Astrocyte (in vitro differentiated cells and primary cell): ENCODE data around the gene EPS15. TPM values are rescaled to one million over a fixed set of nuclear protein-coding genes. Genes with fewer than 3 reads are reported as not detected.

ENCODE experiments used
- DNase-seq: peaks from one replicate; pipeline ENCODE4 v3.0.0-alpha.2; 2010; ENCODE audit warnings: low read depth
- FAIRE-seq: peaks from 2 replicates; lab custom pipeline; 2011; peaks lifted over from hg19 to GRCh38; lab: Jason Lieb, UNC
- H2AFZ ChIP-seq: 2 replicates; pipeline ENCODE4 v1.6.0; 2012; ENCODE audit warnings: low read depth, low read length, inconsistent platforms
- H3K27ac ChIP-seq: 2 replicates; pipeline ENCODE4 v1.5.1; 2011; ENCODE audit warnings: low read depth, low read length, inconsistent platforms
- H3K27me3 ChIP-seq: 2 replicates; pipeline ENCODE4 v1.6.0; 2011; ENCODE audit warnings: low read length, inconsistent platforms; ENCODE audit not compliant: insufficient read depth
- H3K36me3 ChIP-seq: 2 replicates; pipeline ENCODE4 v1.5.1; 2011; ENCODE audit warnings: low read length, inconsistent platforms; ENCODE audit not compliant: insufficient read depth
- H3K4me1 ChIP-seq: 2 replicates; pipeline ENCODE4 v1.5.1; 2011; ENCODE audit warnings: low read length, inconsistent platforms; ENCODE audit not compliant: insufficient read depth
- H3K4me2 ChIP-seq: 2 replicates; pipeline ENCODE4 v1.6.0; 2012; ENCODE audit warnings: low read length, inconsistent platforms
- H3K4me3 ChIP-seq: 2 replicates; pipeline ENCODE4 v1.5.1; 2011; ENCODE audit warnings: low read depth, mild to moderate bottlenecking, low read length, inconsistent platforms; ENCODE audit not compliant: insufficient read depth
- H3K79me2 ChIP-seq: 2 replicates; pipeline ENCODE4 v1.6.0; 2012; ENCODE audit warnings: mild to moderate bottlenecking, low read length, inconsistent platforms; ENCODE audit not compliant: insufficient read depth
- H3K9ac ChIP-seq: 2 replicates; pipeline ENCODE4 v1.6.0; 2012; ENCODE audit warnings: mild to moderate bottlenecking, low read length, inconsistent platforms
- H3K9me3 ChIP-seq: 2 replicates; pipeline ENCODE4 v1.5.1; 2012; ENCODE audit warnings: low read depth, mild to moderate bottlenecking, low read length, inconsistent platforms; ENCODE audit not compliant: insufficient read depth
- H4K20me1 ChIP-seq: 2 replicates; pipeline ENCODE4 v1.6.0; 2012; ENCODE audit warnings: low read length, inconsistent platforms; ENCODE audit not compliant: insufficient read depth
- H3K27ac Mint-ChIP-seq: one replicate; pipeline ENCODE4 v1.8.0; 2021; ENCODE audit warnings: mild to moderate bottlenecking, mixed read lengths; ENCODE audit not compliant: unreplicated experiment
- H3K27me3 Mint-ChIP-seq: one replicate; pipeline ENCODE4 v1.8.0; 2021; ENCODE audit warnings: low read depth, mixed read lengths; ENCODE audit not compliant: unreplicated experiment
- H3K36me3 Mint-ChIP-seq: one replicate; pipeline ENCODE4 v1.8.0; 2021; ENCODE audit warnings: low read depth, mixed read lengths; ENCODE audit not compliant: unreplicated experiment
- H3K4me1 Mint-ChIP-seq: one replicate; pipeline ENCODE4 v1.8.0; 2021; ENCODE audit warnings: low read depth, mixed read lengths; ENCODE audit not compliant: unreplicated experiment
- H3K4me3 Mint-ChIP-seq: one replicate; pipeline ENCODE4 v1.8.0; 2021; ENCODE audit warnings: mild to moderate bottlenecking, moderate library complexity, mixed read lengths; ENCODE audit not compliant: unreplicated experiment
- H3K9me3 Mint-ChIP-seq: one replicate; pipeline ENCODE4 v1.8.0; 2021; ENCODE audit warnings: mild to moderate bottlenecking, mixed read lengths; ENCODE audit not compliant: unreplicated experiment
- CTCF ChIP-seq: IDR thresholded peaks from 2 replicates; pipeline ENCODE4 v1.5.1; 2011; ENCODE audit warnings: low read depth, mild to moderate bottlenecking, inconsistent platforms, low read length, moderate library complexity; ENCODE audit not compliant: insufficient read depth
- EZH2 ChIP-seq: IDR thresholded peaks from 2 replicates; pipeline ENCODE4 v1.6.1; 2012; ENCODE audit warnings: mild to moderate bottlenecking, low read length, inconsistent platforms; ENCODE audit not compliant: insufficient read depth
- total RNA-seq: library from RNA; stranded (reverse); gene quantifications from 2 replicates; pipeline ENCODE4 v1.2.1, GENCODE V29; 2021

EPS15 gene
- total RNA-seq, 1 donor from 2014 or later = 70.6 TPM

GRCh38 chr1:51560034-51560433 is 41.0 kb upstream of the EPS15 start:
- Mint-ChIP-seq H3K27ac (no peak overlapping the region), H3K9me3 (no peaks in the 10 kb centered on the region)

DNA sequence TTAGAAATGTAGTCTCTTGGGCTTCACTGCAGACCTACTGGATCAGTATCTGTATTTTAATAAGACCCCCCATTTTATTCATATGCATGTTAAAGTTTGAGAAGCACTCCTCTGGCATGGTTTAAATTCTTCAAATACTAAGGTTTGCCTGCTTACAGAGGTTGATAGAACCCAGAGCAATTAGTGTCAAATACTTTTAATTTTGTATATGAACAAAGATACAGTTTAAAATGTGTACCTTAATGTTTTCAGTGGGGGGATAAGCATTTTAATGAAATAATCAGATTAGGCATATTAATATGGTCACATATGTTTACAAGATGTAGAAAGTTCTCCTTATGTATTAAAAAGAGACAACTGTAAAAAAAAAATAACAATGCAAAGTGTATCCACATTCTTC is 40.4 kb upstream of the EPS15 start:
- no peak overlapping the region for H3K4me2 ChIP-seq
- no peak overlapping the region for H3K9ac ChIP-seq
- no peaks in the 10 kb centered on the region for H4K20me1 ChIP-seq
- Mint-ChIP-seq H3K9me3 (no peaks in the 10 kb centered on the region), H3K4me3 (no peak overlapping the region), H3K4me1 (peaks cover 18% of the 10 kb centered on the region), H3K27ac (peak overlapping the region; percentile 80), H3K27me3 (no peaks in the 10 kb centered on the region), H3K36me3 (no peaks in the 10 kb centered on the region)
- peaks cover 9% of the 10 kb centered on the region for H3K4me1 ChIP-seq
- H3K36me3 ChIP-seq = no peaks in the 10 kb centered on the region
- FAIRE-seq = no peak
- no peaks in the 10 kb centered on the region for H3K79me2 ChIP-seq
- no peaks in the 10 kb centered on the region for H3K9me3 ChIP-seq
- no peak overlapping the region for H2AFZ ChIP-seq
- no peak for TF ChIP-seq CTCF
- no peak for TF ChIP-seq EZH2
- DNase-seq = no peak
- H3K27me3 ChIP-seq = no peaks in the 10 kb centered on the region
- H3K4me3 ChIP-seq = no peak overlapping the region
- H3K27ac ChIP-seq = no peak overlapping the region

More at GRCh38 chr1:51560034-51560433, 41.0 kb upstream of the EPS15 start:
- no peaks in the 10 kb centered on the region for H3K79me2 ChIP-seq
- H3K4me1 ChIP-seq = peaks cover 9% of the 10 kb centered on the region
- no peak overlapping the region for H2AFZ ChIP-seq
- Mint-ChIP-seq H3K4me1 (peaks cover 18% of the 10 kb centered on the region), H3K4me3 (no peak overlapping the region), H3K36me3 (no peaks in the 10 kb centered on the region), H3K27me3 (no peaks in the 10 kb centered on the region)
- DNase-seq (no peak), FAIRE-seq (no peak)
- TF ChIP-seq EZH2 = no peak
- TF ChIP-seq CTCF = no peak
- H3K4me3 ChIP-seq = no peak overlapping the region
- H3K36me3 ChIP-seq = no peaks in the 10 kb centered on the region
- H3K9me3 ChIP-seq = no peaks in the 10 kb centered on the region
- H3K4me2 ChIP-seq = no peak overlapping the region
- no peak overlapping the region for H3K9ac ChIP-seq
- H4K20me1 ChIP-seq = no peaks in the 10 kb centered on the region
- no peaks in the 10 kb centered on the region for H3K27me3 ChIP-seq
- H3K27ac ChIP-seq = no peak overlapping the region

GRCh38 chr1:51559064-51559500 is 40.0 kb upstream of the EPS15 start:
- peak overlapping the region; percentile 18 for H3K9ac ChIP-seq
- peak overlapping the region; percentile 15 for H3K27ac ChIP-seq

More at GRCh38 chr1:51559064-51559500, 40.0 kb upstream of the EPS15 start:
- Histone ChIP-seq H3K27me3 (no peaks in the 10 kb centered on the region), H3K4me3 (no peak overlapping the region), H3K4me2 (peak overlapping the region; percentile 64), H3K36me3 (no peaks in the 10 kb centered on the region), H3K9me3 (no peaks in the 10 kb centered on the region), H3K4me1 (peaks cover 9% of the 10 kb centered on the region), H2AFZ (peak overlapping the region; percentile 11), H3K79me2 (no peaks in the 10 kb centered on the region), H4K20me1 (no peaks in the 10 kb centered on the region)
- no peak overlapping the region for H3K4me3 Mint-ChIP-seq
- H3K27ac Mint-ChIP-seq = peak overlapping the region; percentile 80
- no peaks in the 10 kb centered on the region for H3K9me3 Mint-ChIP-seq
- peaks cover 16% of the 10 kb centered on the region for H3K4me1 Mint-ChIP-seq
- FAIRE-seq (no peak), DNase-seq (no peak)
- H3K27me3 Mint-ChIP-seq = no peaks in the 10 kb centered on the region
- TF ChIP-seq CTCF (no peak), EZH2 (no peak)
- H3K36me3 Mint-ChIP-seq = no peaks in the 10 kb centered on the region
